ENCODE results near the gene FFAR4.
A peak's percentile ranks its signal among the peaks of the same experiment; 100 is the strongest.

Gene FFAR4

GRCh38 chr10:93601146-93601773, 34.8 kb downstream of the FFAR4 start, which contains the start of gene RBP4:
Gene RBP4 (minus strand): TSS chr10:93601235. CDS start chr10:93601028, 207 bp downstream.
- DNase-seq (ENCODE audit: low read depth in 1 of 2, low spot score in 1 of 2): no peak
- TF ChIP-seq SPI1 (IDR thresholded peaks at IDR 0.05; ENCODE audit: borderline replicate concordance, low read depth) (no peak), POLR2AphosphoS5 (IDR thresholded peaks at IDR 0.05; ENCODE audit: low read depth) (no peak), CTCF (IDR thresholded peaks at IDR 0.05; ENCODE audit: insufficient read depth, low read length) (no peak), GABPA (IDR thresholded peaks at IDR 0.05; ENCODE audit: low read depth) (no peak), REST (IDR thresholded peaks at IDR 0.05; ENCODE audit: insufficient replicate concordance, low read depth) (no peak)
- Histone ChIP-seq H3K4me3 (replicated peaks; ENCODE audit: insufficient read depth, low read length) (peak within 1 kb of the TSS; percentile 32), H3K27me3 (ENCODE audit: insufficient read depth, poor library complexity, severe bottlenecking) (peaks cover 16% of the 10 kb centered on the region), H3K27ac (replicated peaks) (no peak within 1 kb of the TSS)

- no peak for DNase-seq (ENCODE audit: low read depth in 1 of 2, low spot score in 1 of 2)
- no peak overlapping the region for H3K4me3 ChIP-seq (replicated peaks; ENCODE audit: insufficient read depth, low read length)
- H3K27ac ChIP-seq (replicated peaks): no peak overlapping the region
- peaks cover 16% of the 10 kb centered on the region for H3K27me3 ChIP-seq (ENCODE audit: insufficient read depth, poor library complexity, severe bottlenecking)
- TF ChIP-seq CTCF (IDR thresholded peaks at IDR 0.05; ENCODE audit: insufficient read depth, low read length) (no peak), GABPA (IDR thresholded peaks at IDR 0.05; ENCODE audit: low read depth) (no peak), REST (IDR thresholded peaks at IDR 0.05; ENCODE audit: insufficient replicate concordance, low read depth) (no peak), POLR2AphosphoS5 (IDR thresholded peaks at IDR 0.05; ENCODE audit: low read depth) (no peak), SPI1 (IDR thresholded peaks at IDR 0.05; ENCODE audit: borderline replicate concordance, low read depth) (no peak)
These were observed 35.3 kb downstream of the FFAR4 start for GRCh38 chr10:93601774-93602162.

GRCh38 chr10:93603023-93603422, 36.6 kb downstream of the FFAR4 start:
- H3K27ac ChIP-seq (replicated peaks): no peak overlapping the region
- DNase-seq (ENCODE audit: low read depth in 1 of 2, low spot score in 1 of 2): no peak
- H3K4me3 ChIP-seq (replicated peaks; ENCODE audit: insufficient read depth, low read length): no peak overlapping the region
- H3K27me3 ChIP-seq (ENCODE audit: insufficient read depth, poor library complexity, severe bottlenecking): peaks cover 16% of the 10 kb centered on the region
- no peak for TF ChIP-seq REST (IDR thresholded peaks at IDR 0.05; ENCODE audit: insufficient replicate concordance, low read depth)
- TF ChIP-seq GABPA (IDR thresholded peaks at IDR 0.05; ENCODE audit: low read depth): no peak
- TF ChIP-seq POLR2AphosphoS5 (IDR thresholded peaks at IDR 0.05; ENCODE audit: low read depth): no peak
- TF ChIP-seq CTCF (IDR thresholded peaks at IDR 0.05; ENCODE audit: insufficient read depth, low read length): no peak
- no peak for TF ChIP-seq SPI1 (IDR thresholded peaks at IDR 0.05; ENCODE audit: borderline replicate concordance, low read depth)
